ENCODE data around the gene TUT1. TPM values are rescaled to one million over a fixed set of nuclear protein-coding genes. Genes with fewer than 3 reads are reported as not detected.

Gene TUT1
- total and polyA plus RNA-seq, 4 donors = 5.6 to 15.8 (median 13.7) TPM

- Histone ChIP-seq H3K4me1 (ENCODE audit: control insufficient read depth in 4 of 4, insufficient read depth in 4 of 4, low read length in 3 of 4) (peaks cover 0 to 39% (median 27%) of the 10 kb centered on the region in 4 donors), H3K9me3 (ENCODE audit: control insufficient read depth in 4 of 4, low read length in 3 of 4) (no peaks in the 10 kb centered on the region), H3K9ac (ENCODE audit: low read depth in 1 of 2, low read length in 2 of 2) (no peak overlapping the region), H3K27me3 (ENCODE audit: control insufficient read depth in 4 of 4, insufficient read depth in 4 of 4, low read length in 3 of 4) (no peaks in the 10 kb centered on the region), H3K27ac (ENCODE audit: low read depth in 1 of 2, low read length in 2 of 2) (no peak overlapping the region), H3K4me3 (ENCODE audit: low read depth in 1 of 3, low read length in 3 of 3) (no peak overlapping the region), H3K36me3 (ENCODE audit: control insufficient read depth in 4 of 4, insufficient read depth in 3 of 4, low read depth in 1 of 4, low read length in 3 of 4) (peaks cover 10 to 28% (median 21%) of the 10 kb centered on the region in 4 donors)
- TF ChIP-seq ZBTB33 (IDR thresholded peaks at IDR 0.05) = no peak
- TF ChIP-seq EGR1 (IDR thresholded peaks at IDR 0.05; ENCODE audit: low read depth in 2 of 2) = no peak
- no peak for TF ChIP-seq GABPA (IDR thresholded peaks at IDR 0.05 in 1 of 2, conservative IDR thresholded peaks at IDR 0.05 in 1 of 2)
- no peak for TF ChIP-seq RAD21 (IDR thresholded peaks at IDR 0.05)
- no peak for TF ChIP-seq REST (IDR thresholded peaks at IDR 0.05)
- no peak for TF ChIP-seq HNF4A (conservative IDR thresholded peaks at IDR 0.05)
- no peak for TF ChIP-seq TAF1 (conservative IDR thresholded peaks at IDR 0.05)
- no peak for TF ChIP-seq JUND (IDR thresholded peaks at IDR 0.05)
- TF ChIP-seq ATF3 (IDR thresholded peaks at IDR 0.05) = no peak
- no peak for TF ChIP-seq SP1 (IDR thresholded peaks at IDR 0.05)
- no peak for TF ChIP-seq MAX (IDR thresholded peaks at IDR 0.05)
- no peak for TF ChIP-seq CTCF (IDR thresholded peaks at IDR 0.05; ENCODE audit: low read depth, low read length, missing input control)
- TF ChIP-seq YY1 (IDR thresholded peaks at IDR 0.05) = no peak
- TF ChIP-seq RXRA (IDR thresholded peaks at IDR 0.05) = no peak
- TF ChIP-seq FOXA1 (IDR thresholded peaks at IDR 0.05) = no peak
- TF ChIP-seq HNF4G (IDR thresholded peaks at IDR 0.05) = no peak
- no peak for TF ChIP-seq NR2F2 (IDR thresholded peaks at IDR 0.05)
- TF ChIP-seq FOXA2 (IDR thresholded peaks at IDR 0.05) = no peak
- 90% methylated on average over 9 of the region's 9 CpGs for WGBS
- no peak for DNase-seq (ENCODE audit: low spot score)
Observed at GRCh38 chr11:62558669-62559068, 32.7 kb downstream of the TUT1 start.

Data from liver (tissue), 9 donors.